B cell (primary cell): ENCODE data around the gene ZNF766. TPM values are rescaled to one million over a fixed set of nuclear protein-coding genes. Genes with fewer than 3 reads are reported as not detected.
"Not testable (repeated sequence)": the region's sequence is repeated elsewhere in the genome, so short reads cannot be mapped to it uniquely, and the experiment has no call there.

Source experiments
- ATAC-seq: fragments of 200-7000 bp; cut with Tn5 transposase; one replicate; pipeline ENCODE4 v1.10.0; 2021; ENCODE audit warnings: low read depth, mild to moderate bottlenecking, moderate number of reproducible peaks, moderate library complexity
- CTCF ChIA-PET: fragments of 350-600 bp; sonication (Branson Sonifier 250); formaldehyde crosslinking; loops from one replicate; lab custom pipeline; 2021; ENCODE audit warnings: antibody characterized with exemption, inconsistent platforms; lab: Charles Lee
- POLR2A ChIA-PET: fragments of 350-600 bp; sonication (Branson Sonifier 250); formaldehyde crosslinking; loops from one replicate; lab custom pipeline; 2021; ENCODE audit warnings: antibody characterized with exemption; lab: Charles Lee
- DNase-seq: peaks from one replicate; pipeline ENCODE4 v3.0.0; 2013
- H2AFZ ChIP-seq: 2 replicates; pipeline ENCODE4 v1.6.1; 2012; ENCODE audit warnings: mild to moderate bottlenecking, low read depth, low read length; ENCODE audit not compliant: insufficient read depth, poor library complexity, severe bottlenecking
- H3K27ac ChIP-seq, 2 donors: 1 replicate in 1 of 2; 2 replicates in 1 of 2; pipeline ENCODE4 v1.5.1; 2012 to 2013; ENCODE audit warnings: low read length in 2 of 2, mild to moderate bottlenecking in 2 of 2, moderate library complexity in 1 of 2
- H3K27me3 ChIP-seq, 4 experiments: fragments of 200-600 bp in 1 of 4; sonication (generic) in 1 of 4; replicated peaks in 1 of 4; 1 replicate in 2 of 4; 2 replicates in 2 of 4; pipeline versions ENCODE4 v1.6.1 to v1.7.0; 2013 to 2016; ENCODE audit warnings: low read length in 3 of 4, mild to moderate bottlenecking in 2 of 4, mixed read lengths in 1 of 4, moderate library complexity in 1 of 4; ENCODE audit not compliant: insufficient read depth in 4 of 4, control insufficient read depth in 3 of 4; ENCODE audit errors: control extremely low read depth in 1 of 4
- H3K36me3 ChIP-seq, 2 experiments: replicated peaks in 1 of 2; 1 replicate in 1 of 2; 2 replicates in 1 of 2; pipeline versions ENCODE4 v1.6.1 to v1.7.1; 2013; ENCODE audit warnings: low read length in 1 of 2; ENCODE audit not compliant: insufficient read depth in 2 of 2, control insufficient read depth in 1 of 2; ENCODE audit errors: control extremely low read depth in 1 of 2, extremely low read depth in 1 of 2
- H3K4me1 ChIP-seq, 2 donors: fragments of 200-600 bp in 1 of 2; sonication (generic) in 1 of 2; 1 replicate in 1 of 2; 2 replicates in 1 of 2; pipeline versions ENCODE4 v1.5.1 to v1.6.1; 2013 to 2017; ENCODE audit warnings: low read length in 2 of 2; ENCODE audit not compliant: control insufficient read depth in 2 of 2, insufficient read depth in 2 of 2
- H3K4me2 ChIP-seq: replicated peaks from 2 replicates; pipeline ENCODE3; 2012; ENCODE audit warnings: mild to moderate bottlenecking, low read depth, low read length; ENCODE audit not compliant: poor library complexity, severe bottlenecking
- H3K4me3 ChIP-seq, 5 experiments: fragments of 200-600 bp in 1 of 5; sonication (generic) in 1 of 5; 1 replicate in 3 of 5; 2 replicates in 2 of 5; pipeline versions ENCODE4 v1.5.1 to v1.7.0; 2011 to 2016; ENCODE audit warnings: low read length in 4 of 5, mild to moderate bottlenecking in 4 of 5, low read depth in 2 of 5, control low read depth in 1 of 5, moderate library complexity in 1 of 5; ENCODE audit not compliant: insufficient read depth in 1 of 5; ENCODE audit errors: control extremely low read depth in 1 of 5, extremely low read depth in 1 of 5
- H3K79me2 ChIP-seq: fragments of 200-600 bp; sonication (generic); one replicate; pipeline ENCODE4 v1.6.0; 2016; ENCODE audit warnings: low read length; ENCODE audit not compliant: control insufficient read depth, insufficient read depth
- H3K9ac ChIP-seq: fragments of 200-600 bp; sonication (generic); 2 replicates; pipeline ENCODE4 v1.6.1; 2017; ENCODE audit warnings: mild to moderate bottlenecking, low read length, moderate library complexity
- H3K9me3 ChIP-seq, 3 donors: one replicate each; pipeline versions ENCODE4 v1.6.1 to v1.7.1; 2013; ENCODE audit warnings: low read length in 2 of 3; ENCODE audit not compliant: control insufficient read depth in 2 of 3, insufficient read depth in 1 of 3; ENCODE audit errors: control extremely low read depth in 1 of 3
- H4K20me1 ChIP-seq: 2 replicates; pipeline ENCODE4 v1.6.0; 2012; ENCODE audit warnings: mild to moderate bottlenecking, low read length; ENCODE audit not compliant: insufficient read depth, control insufficient read depth, poor library complexity, severe bottlenecking
- H3K27ac Mint-ChIP-seq: one replicate; pipeline ENCODE4 v1.8.0; 2021; ENCODE audit warnings: mixed read lengths
- H3K27me3 Mint-ChIP-seq: one replicate; pipeline ENCODE4 v1.8.0; 2021; ENCODE audit warnings: mixed read lengths
- H3K4me1 Mint-ChIP-seq: one replicate; pipeline ENCODE4 v1.8.0; 2021; ENCODE audit warnings: mixed read lengths
- H3K4me3 Mint-ChIP-seq: one replicate; pipeline ENCODE4 v1.8.0; 2021; ENCODE audit warnings: mixed read lengths
- H3K9me3 Mint-ChIP-seq: one replicate; pipeline ENCODE4 v1.8.0; 2022; ENCODE audit warnings: mixed read lengths; ENCODE audit not compliant: insufficient read depth
- CTCF ChIP-seq: fragments of 200-600 bp; IDR thresholded peaks from one replicate; pipeline ENCODE4 v1.8.0; 2022; ENCODE audit warnings: antibody characterized with exemption, mild to moderate bottlenecking
- EZH2 ChIP-seq: IDR thresholded peaks from 2 replicates; pipeline ENCODE4 v1.6.1; 2012; ENCODE audit warnings: borderline replicate concordance, low read depth, mild to moderate bottlenecking, moderate library complexity, low read length; ENCODE audit not compliant: insufficient read depth, poor library complexity, severe bottlenecking
- WGBS: methylation state at CpG from one replicate; pipeline ENCODE4 v1.1.5; 2013; ENCODE audit warnings: missing lambda C conversion rate; ENCODE audit not compliant: insufficient coverage; 5-methylcytosine and 5-hydroxymethylcytosine counted together
- intact Hi-C: fragments of 100-400 bp; cut with micrococcal nuclease; formaldehyde crosslinking; loops from one replicate; pipeline ENCODE4 v1.10.0; 2022
- polyA plus RNA-seq: library from polyadenylated mRNA; depleted of rRNA; stranded (reverse); fragments of >200 nt; gene quantifications from 2 replicates; pipeline ENCODE4 v1.2.3, GENCODE V29; 2012
- total RNA-seq, 2 donors: library from RNA; stranded (reverse); fragments of 120-200 nt in 1 of 2; gene quantifications; 1 replicate in 1 of 2; 2 replicates in 1 of 2; pipeline versions ENCODE4 v1.2.3 to v1.2.4, GENCODE V29; 2013 to 2022

Gene ZNF766
- total and polyA plus RNA-seq, 2 donors (not counting 1 experiment from before 2014, with no cell fraction given) = 9.9 to 48.3 TPM

- DNase-seq (peak; percentile 61), ATAC-seq (no peak)
- Mint-ChIP-seq H3K27ac (no peak overlapping the region), H3K9me3 (no peaks in the 10 kb centered on the region), H3K4me3 (no peak overlapping the region), H3K27me3 (no peaks in the 10 kb centered on the region), H3K4me1 (no peaks in the 10 kb centered on the region)
- peaks cover 0 to 3% (median 0%) of the 10 kb centered on the region in 3 donors for H3K9me3 ChIP-seq
- 29% methylated on average over 4 of the region's 6 CpGs for WGBS
- no peak overlapping the region for H3K27ac ChIP-seq
- no peaks in the 10 kb centered on the region for H4K20me1 ChIP-seq
- POLR2A ChIA-PET = no interaction called here
- intact Hi-C loops = no loop called here
- H3K4me3 ChIP-seq = no peak overlapping the region
- H3K4me1 ChIP-seq = no peaks in the 10 kb centered on the region
- no peak overlapping the region for H3K4me2 ChIP-seq
- CTCF ChIA-PET = interaction anchor here (0.8 to 2.4 kb wide), 7 partner anchors 10 to 501 kb away, joined by 3 to 12 read pairs (median 5); no protein-coding TSS in a partner anchor
- no peaks in the 10 kb centered on the region for H3K36me3 ChIP-seq
- peak; percentile 47 for TF ChIP-seq CTCF
- no peak for TF ChIP-seq EZH2
- H2AFZ ChIP-seq = no peak overlapping the region
- no peaks in the 10 kb centered on the region for H3K79me2 ChIP-seq
- no peak overlapping the region for H3K9ac ChIP-seq
- H3K27me3 ChIP-seq = peaks cover 0 to 2% (median 0%) of the 10 kb centered on the region in 4 experiments
Observed at GRCh38 chr19:52248241-52248640, 21.1 kb upstream of the ZNF766 start.

- no peak for ATAC-seq
- Histone ChIP-seq H3K4me3 (no peak overlapping the region), H3K27ac (no peak overlapping the region), H2AFZ (no peak overlapping the region), H4K20me1 (no peaks in the 10 kb centered on the region), H3K36me3 (no peaks in the 10 kb centered on the region), H3K9ac (no peak overlapping the region), H3K4me1 (no peaks in the 10 kb centered on the region), H3K4me2 (no peak overlapping the region), H3K9me3 (peaks cover 0 to 4% (median under 1%) of the 10 kb centered on the region in 3 donors), H3K79me2 (no peaks in the 10 kb centered on the region), H3K27me3 (no peaks in the 10 kb centered on the region)
- POLR2A ChIA-PET = no interaction called here
- Mint-ChIP-seq H3K27ac (no peak overlapping the region), H3K27me3 (no peaks in the 10 kb centered on the region), H3K4me3 (no peak overlapping the region), H3K4me1 (no peaks in the 10 kb centered on the region), H3K9me3 (peaks cover 2% of the 10 kb centered on the region)
- 96% methylated on average over 3 of the region's 5 CpGs for WGBS
- no peak for DNase-seq
- CTCF ChIA-PET = no interaction called here
- TF ChIP-seq CTCF = no peak
- no peak for TF ChIP-seq EZH2
- intact Hi-C loops = no loop called here
Observed at GRCh38 chr19:52258426-52258825, 11.0 kb upstream of the ZNF766 start.

DNA sequence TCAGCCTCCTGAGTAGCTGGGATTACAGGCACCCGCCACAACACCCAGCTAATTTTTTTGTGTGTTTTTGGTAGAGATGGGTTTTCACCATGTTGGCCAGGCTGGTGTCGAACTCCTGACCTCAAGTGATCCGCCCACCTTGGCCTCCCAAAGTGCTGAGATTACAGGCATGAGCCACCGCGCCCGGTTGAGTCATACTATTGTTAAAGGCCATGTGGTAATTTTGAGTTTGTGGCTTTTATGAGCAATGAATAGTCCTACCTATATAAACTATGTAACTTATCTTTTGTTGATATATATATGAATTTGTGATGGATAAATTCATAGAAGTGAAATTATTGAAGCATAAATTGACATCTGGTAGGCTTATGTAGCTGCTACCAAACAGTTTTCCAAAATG, 3.8 kb upstream of the ZNF766 start:
- H3K4me1 Mint-ChIP-seq = peaks cover 11% of the 10 kb centered on the region
- H3K27me3 Mint-ChIP-seq, H3K27ac Mint-ChIP-seq, DNase-seq, H3K4me2 ChIP-seq, intact Hi-C loops, H3K4me1 ChIP-seq, H3K27me3 ChIP-seq, H3K36me3 ChIP-seq, H2AFZ ChIP-seq, H3K4me3 ChIP-seq, H3K4me3 Mint-ChIP-seq, H4K20me1 ChIP-seq, POLR2A ChIA-PET, ATAC-seq, H3K9ac ChIP-seq, H3K9me3 ChIP-seq, H3K27ac ChIP-seq, H3K9me3 Mint-ChIP-seq: not testable (repeated sequence)
- peaks cover 18% of the 10 kb centered on the region for H3K79me2 ChIP-seq
- CTCF ChIA-PET = interaction anchor here (1.0 kb wide), 1 partner anchor 28 kb away, joined by 3 read pairs; no protein-coding TSS in a partner anchor
- WGBS = no CpG with 5 or more reads among the region's 6 CpGs
